ENCODE measurements around the gene ZNF8.
"Not testable (repeated sequence)": the region's sequence is repeated elsewhere in the genome, so short reads cannot be mapped to it uniquely, and the experiment has no call there.

ZNF8 gene

GRCh38 chr19:58336216-58336615, 57.5 kb downstream of the ZNF8 start:
- no peak for DNase-seq (ENCODE audit: low read depth, low spot score)

DNA sequence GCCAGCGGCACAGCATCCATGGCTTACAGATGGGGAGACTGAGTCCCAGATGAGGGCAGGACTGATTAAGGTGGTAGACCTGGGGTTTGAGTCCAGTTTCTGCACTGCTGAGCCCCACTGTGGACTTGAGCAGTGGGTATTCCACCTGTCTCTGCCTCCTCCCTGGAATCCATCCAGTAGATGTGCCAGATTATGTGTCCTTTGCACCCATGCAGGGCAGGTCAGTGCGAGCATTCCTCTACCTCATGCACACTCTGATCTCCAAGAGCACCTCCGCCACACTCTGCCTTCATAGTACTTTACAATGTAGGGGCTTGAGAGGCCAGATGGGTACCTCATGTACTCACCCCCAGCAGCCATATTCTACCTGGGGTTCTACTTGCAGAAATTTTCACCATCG, 58.1 kb downstream of the ZNF8 start:
- no peak for DNase-seq (ENCODE audit: low read depth, low spot score)

- no peak for DNase-seq (ENCODE audit: low read depth, low spot score)
These were observed 59.6 kb downstream of the ZNF8 start for GRCh38 chr19:58338336-58338735.

DNA sequence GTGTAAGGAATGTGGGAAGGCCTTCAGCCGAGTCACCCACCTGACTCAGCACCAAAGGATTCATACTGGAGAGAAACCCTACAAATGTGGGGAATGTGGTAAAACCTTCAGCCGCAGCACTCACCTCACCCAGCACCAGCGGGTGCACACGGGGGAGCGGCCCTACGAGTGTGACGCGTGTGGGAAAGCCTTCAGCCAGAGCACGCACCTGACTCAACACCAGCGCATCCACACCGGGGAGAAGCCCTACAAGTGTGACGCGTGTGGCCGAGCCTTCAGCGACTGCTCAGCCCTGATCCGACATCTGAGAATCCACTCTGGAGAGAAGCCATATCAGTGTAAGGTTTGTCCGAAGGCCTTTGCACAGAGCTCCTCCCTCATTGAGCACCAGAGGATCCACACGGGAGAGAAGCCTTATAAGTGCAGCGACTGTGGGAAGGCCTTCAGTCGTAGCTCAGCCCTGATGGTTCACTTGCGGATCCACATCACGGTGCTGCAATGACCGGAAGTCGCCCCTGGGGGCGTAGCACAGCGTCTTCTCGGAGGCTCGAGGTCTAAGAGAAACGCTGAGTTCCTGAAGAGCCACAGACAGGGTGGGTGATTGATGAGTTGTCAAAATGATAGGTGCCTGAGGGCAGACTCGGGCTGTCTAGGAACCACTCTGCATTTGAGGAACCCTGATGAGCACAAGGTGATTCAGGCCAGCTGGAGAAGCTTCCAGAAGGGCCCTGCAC, 60.2 kb downstream of the ZNF8 start:
- DNase-seq (ENCODE audit: low read depth, low spot score) = no peak

DNA sequence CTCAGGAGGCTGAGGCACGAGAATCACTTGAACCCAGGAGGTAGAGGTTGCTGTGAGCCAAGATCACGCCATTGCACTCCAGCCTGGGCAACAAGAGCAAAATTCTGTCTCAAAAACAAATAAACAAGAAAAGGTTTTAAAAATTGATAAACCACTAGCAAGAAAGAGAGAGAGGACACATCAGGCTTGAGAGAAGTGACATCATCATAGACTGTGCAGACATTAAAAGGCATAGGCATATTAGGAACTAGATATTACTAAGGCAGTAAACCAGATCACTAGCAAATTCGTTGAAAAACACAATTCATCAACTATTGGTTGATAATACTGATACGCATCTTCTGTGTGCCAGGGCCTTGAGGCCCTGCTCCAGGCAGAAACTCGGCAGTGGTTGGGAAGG, 66.8 kb downstream of the ZNF8 start:
- DNase-seq (ENCODE audit: low read depth, low spot score) = no peak

GRCh38 chr19:58346961-58347929, 68.5 kb downstream of the ZNF8 start:
- DNase-seq (ENCODE audit: low read depth, low spot score) = no peak

DNA sequence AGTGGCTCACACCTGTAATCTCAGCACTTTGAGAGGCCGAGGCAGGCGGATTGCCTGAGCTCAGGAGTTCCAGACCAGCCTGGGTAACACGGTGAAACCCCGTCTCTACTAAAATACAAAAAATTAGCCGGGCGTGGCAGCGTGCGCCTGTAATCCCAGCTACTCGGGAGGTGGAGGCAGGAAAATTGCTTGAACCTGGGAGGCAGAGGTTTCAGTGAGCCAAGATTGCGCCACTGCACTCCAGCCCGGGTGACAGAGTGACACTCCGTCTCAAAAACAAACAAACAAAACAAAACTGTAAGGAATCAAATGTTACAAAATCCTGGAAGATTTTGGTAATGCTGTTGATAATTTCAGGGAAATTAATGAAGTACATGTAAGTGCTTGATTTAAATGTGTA, 69.3 kb downstream of the ZNF8 start:
- DNase-seq (ENCODE audit: low read depth, low spot score) = not testable (repeated sequence)

DNA sequence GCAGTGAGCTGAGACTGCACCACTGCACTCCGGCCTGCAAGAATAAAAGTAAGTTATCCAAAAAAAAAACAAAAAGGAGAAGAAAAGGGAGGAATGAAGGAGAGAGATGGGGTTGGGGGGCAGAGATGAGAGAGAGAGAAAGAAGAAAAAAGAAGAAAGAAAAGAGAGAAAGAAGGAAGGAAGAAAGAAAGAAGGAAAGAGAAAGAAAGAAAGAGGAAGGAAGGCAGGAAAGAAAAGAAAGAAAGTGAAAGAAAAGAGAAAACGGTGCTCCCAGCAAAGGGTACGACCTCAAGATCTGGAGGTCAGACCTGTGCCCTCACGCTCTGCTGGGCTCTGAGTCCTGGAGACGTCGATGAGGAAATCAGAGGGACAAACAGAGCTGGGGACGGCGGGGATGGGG, 70.8 kb downstream of the ZNF8 start:
- DNase-seq (ENCODE audit: low read depth, low spot score) = no peak

- DNase-seq (ENCODE audit: low read depth, low spot score) = no peak
These were observed 71.5 kb downstream of the ZNF8 start for GRCh38 chr19:58350001-58350861.

GRCh38 chr19:58350871-58351557, 72.3 kb downstream of the ZNF8 start:
- DNase-seq (ENCODE audit: low read depth, low spot score) = no peak

- DNase-seq (ENCODE audit: low read depth, low spot score) = no peak
These were observed 72.8 kb downstream of the ZNF8 start for GRCh38 chr19:58351558-58351878.

DNA sequence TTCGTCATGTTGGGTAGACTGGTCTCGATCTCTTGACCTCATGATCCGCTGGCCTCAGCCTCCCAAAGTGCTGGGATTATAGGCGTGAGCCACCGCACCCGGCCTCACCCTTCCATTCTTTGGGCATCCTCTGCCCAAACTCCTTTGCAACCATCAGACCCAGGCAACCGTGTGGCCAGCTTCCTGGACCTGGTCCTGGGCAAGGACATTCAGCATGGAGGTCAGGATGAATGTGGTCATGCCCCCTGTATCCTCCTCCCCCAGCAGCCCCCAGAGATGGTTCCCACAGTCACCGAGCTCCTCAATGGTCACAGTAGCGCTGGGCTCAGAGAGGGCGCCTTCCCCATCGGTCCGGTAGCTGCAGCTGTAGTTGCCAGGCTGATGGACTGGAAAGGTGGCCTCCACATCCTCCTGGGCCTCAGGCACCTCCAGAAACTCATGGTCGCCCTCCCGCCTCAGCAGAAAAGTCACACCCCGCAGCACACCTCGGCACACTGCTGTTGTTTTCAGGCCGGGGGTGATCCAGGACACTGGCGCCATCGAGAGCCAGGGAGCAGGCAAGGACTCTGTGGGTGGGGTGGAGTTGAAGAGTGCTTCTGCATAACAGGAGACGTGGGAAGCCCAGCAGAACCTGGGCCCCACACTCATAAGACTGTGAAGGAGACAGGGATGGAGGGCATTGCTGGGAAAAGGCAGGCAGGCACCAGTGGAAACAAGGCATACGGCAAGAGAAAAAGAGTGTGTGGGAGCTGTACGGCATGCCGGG, 73.4 kb downstream of the ZNF8 start:
- no peak for DNase-seq (ENCODE audit: low read depth, low spot score)
